ENCODE measurements around the gene SNAP91.

SNAP91 gene

DNA sequence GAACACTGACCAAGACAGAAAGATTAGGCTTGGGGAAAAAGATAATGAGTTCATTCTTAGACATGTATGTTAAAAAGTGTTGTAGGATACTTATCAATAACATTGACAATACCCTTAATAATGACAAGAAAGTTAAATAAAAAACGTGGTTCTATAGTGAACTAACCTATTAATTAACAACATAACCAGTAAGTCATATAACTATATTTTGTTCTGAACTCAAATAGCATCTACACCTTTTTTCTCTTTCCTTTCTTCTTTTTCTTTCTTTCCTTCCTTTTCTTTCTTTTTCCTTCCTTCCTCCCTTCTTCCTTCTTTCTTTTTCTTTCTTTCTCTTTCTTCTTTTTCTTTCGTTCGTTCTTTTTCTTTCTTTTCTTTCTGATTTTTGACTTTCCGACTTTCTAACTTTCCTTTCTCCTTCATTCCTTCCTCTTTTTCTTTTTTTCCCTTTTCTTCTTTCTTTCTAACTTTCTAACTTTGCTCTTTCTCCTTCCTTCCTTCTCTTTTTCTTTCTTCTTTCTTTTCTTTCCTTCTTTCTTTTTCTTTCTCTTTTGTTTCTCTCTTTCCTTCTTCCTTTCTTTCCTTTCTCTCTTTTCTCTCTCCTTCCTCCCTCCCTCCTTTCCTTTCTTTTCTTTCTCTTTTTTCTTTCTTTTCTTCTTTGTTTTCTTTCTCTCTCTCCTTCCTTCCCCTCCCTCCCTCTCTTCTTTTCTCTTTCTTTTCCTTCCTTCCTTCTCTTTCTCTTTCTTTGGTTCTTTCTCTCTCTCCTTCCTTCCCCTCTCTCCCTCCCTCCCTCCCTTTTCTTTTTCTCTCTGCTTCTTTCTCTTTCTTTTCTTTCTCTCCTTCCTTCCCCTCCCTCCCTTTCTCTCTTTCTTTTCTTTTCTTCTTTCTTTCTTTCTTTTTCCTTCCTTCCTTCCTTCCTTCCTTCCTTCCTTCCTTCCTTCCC is 172.0 kb downstream of the SNAP91 start:
- DNase-seq: no peak

DNA sequence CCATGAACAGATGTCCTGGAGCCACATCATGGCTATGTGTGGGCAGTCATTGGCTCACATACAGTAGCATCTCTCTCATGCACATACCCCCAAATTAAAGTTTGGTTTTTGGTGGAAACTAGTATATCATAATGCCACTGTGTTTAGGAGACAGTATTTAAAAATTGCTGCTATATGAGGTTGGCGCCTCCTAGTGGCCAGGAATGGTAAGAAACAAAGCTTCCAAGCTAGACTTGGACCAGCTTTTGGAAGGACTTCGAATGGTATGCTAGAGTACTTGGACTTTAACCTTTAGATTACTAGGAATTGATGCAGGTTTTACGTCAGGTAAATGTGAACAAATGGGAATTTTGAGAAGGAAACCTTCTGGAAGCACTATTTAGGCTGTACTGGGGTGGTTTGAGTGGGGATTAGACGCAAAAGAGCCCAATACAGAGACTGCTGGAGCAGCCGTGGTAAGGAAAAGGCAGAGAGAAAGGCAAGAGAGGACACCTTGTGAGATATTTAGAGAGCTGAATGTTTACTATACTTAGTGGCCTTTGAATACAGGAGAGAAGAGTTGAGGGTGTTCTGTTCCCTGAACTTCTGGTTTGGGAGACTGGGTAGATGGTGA is 172.8 kb downstream of the SNAP91 start:
- DNase-seq: peak; percentile 55

DNA sequence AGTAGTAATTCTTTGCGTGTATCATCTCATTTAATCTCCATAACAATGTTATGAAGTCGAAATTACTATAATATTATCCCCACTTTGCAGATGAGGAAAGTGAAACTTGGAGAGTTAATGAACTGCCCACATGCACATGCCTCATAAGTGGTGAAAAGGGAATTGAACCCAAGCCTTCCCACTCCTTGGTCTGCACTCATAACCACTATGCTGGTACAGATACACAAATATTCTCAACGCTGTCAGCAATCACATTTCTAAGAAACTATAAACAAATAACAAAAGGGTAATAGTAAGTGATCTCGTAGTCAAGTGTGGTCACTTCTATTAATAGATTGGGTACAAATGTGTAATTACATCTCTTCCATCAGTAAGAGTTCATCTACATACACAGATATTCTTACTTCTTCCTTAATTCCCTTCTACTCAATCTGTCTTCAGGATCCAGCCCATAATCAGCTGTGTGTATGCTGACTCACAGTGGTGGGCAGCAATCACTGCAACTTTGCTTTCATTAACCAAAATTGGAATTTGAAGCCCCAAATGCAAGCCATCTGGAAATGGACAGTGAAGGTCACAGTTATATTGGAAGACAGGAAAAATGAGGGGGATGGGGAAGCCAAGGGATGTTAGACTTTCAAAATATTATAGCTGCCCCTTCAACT is 190.0 kb downstream of the SNAP91 start:
- DNase-seq: peak; percentile 15

DNA sequence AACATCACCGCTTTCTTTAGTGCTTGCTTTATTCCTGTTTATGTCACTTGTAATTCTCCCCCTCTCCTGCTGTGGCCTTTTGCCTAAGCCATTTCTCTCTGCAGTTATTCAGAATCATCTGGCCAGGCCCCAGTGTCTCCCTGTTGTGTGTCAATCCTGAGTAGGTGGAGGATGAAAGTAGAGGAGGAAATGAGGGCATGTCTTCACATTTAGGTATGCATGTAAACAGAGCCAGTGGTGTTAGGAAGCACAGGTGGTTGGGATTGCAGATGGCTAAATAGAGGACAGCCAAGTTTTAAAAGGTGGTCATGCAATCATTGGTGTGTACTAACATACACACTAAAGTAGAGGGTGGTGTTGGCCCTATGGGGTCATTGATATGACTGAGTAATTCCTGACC is 191.4 kb downstream of the SNAP91 start:
- peak; percentile 11 for DNase-seq

DNA sequence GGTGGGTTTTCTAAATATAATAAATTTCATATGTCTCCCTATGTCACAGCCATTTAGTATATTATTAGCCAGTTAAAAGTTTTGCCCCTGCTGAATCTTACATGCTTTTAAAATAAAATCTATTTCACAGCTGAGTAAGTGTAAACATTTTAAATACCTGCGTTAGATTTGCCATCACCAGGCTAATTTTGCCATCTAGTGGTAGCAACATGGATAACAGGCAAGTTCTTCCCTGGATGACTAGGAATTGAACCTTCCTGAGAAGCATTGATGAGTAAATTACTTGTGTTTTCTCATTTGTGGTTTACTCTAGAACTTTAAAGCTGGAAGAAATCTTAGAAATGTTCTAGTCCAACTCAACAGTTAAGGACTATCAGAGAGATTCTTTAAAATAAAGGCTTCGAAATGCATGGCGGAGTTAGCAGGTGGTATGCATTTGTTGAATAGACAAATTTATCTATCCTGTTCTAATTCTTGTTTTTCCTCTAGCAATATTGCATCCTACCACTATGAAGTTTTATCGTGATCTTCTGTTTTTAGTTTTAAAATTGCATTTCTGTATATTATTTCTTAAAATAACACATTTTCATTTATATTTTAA is 193.9 kb downstream of the SNAP91 start:
- DNase-seq: peak; percentile 67

DNA sequence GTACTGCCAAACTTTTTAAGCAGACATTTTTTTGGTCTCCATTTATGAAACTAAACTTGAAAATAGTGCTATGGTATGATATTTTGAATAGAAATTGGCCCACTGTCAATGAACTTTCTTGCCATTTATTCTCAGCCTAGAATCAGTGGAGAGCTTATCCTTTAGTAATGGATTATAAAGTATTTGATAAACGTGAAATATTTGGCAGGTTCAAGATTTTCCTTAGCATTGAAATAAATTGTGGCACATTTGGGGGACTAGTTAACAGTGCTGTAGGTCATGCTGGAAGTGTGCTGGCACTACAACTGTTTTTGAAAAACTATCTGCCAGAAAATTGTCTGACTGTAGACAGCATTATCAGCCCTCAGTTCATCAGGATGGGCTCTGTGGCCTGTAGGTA is 194.4 kb downstream of the SNAP91 start:
- DNase-seq: no peak

DNA sequence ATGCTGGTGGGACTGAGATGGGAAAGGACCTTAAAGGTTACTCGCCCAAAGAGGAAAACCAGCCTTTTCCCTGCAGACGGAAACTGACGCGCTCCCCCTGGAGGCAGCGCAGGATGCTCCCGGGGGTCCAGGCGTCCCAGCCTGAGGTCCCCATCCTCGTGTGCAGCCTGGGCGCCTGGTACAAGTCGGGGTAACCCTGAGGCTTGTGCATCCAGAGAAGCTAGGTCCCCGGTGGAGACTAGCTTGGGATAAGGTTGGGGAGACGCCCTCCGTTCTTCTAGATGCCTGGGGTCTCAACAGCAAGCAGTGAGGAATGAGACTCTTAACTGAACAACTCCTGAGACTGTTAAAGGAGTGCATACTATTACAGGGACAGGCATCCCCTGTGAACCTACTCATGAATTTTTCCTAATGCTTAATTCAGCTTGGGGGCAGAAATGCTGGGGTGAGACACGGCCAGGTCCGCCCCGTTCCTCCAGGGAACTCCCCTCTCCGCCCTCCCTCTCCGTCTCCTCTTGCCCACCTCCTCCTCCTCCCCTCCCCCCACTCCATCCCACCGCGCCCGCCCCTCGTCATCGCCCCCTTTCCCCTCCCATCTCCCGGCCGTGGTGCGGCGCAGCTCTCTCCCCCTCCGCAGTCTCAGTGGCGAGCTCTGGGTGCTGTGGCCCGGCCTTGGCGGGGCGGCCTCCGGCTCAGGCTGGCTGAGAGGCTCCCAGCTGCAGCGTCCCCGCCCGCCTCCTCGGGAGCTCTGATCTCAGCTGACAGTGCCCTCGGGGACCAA is 196.8 kb downstream of the SNAP91 start, which contains the start of gene PRSS35:
Gene PRSS35 (plus strand): TSS at position 634 of the 781 bp plus-strand sequence. CDS start 10,908 bp downstream, outside the sequence.
- DNase-seq: peak; percentile 66

DNA sequence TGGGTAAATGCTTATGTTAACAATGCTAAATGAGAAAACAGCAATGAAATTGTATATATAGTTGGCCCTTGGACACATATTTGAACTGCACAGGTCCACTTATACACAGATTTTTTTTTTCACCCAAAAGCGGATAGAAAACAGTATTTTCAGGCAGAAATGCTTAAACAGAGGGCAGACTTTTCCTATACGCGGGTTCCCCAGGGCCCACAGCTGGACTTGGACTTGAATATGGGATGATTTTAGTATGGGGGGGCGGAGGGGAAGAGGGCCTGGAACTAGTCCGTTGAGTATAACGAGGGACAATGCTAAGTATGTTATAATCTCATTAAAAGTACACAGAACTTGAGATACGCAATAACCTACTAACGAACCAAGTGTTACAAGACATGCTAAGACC is 197.6 kb downstream of the SNAP91 start:
- no peak for DNase-seq

DNA sequence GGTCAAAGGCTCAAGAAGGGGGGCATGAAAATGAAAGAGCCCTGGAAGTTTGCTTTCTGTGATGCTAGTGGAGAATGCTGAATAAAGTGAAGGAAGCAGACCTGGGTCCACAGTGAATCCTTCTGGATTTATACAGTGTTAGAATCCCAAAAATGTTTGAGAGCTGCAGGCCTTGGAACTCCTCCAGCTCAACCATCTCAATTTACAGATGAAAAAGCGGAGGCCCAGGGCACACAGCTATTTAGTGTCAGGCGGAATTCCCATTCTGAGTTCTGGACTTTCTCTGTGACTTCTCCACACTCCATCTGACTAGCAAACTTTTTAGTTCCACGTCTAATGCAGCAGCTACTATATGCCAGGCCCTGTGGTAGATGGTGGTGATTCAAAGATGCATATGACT is 198.1 kb downstream of the SNAP91 start:
- no peak for DNase-seq

DNA sequence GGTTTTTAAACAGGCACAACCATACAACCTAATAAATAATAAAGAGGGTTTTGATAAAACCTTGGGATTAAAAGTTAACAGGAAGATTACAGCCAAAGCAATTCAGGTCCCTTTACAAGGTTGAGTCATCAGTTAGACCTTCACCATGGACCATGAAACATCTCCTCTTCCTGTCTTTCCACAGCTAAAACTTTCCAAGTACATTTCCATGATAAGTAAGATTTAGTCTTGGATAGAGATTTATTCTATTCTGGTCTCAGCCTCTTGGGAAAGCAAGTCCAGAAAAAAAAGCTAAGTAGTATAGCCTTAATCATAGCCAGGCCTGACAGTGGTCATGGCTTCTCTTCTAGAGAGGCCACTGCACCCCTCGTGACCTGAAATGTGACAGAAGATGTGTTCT is 199.5 kb downstream of the SNAP91 start:
- DNase-seq: no peak

DNA sequence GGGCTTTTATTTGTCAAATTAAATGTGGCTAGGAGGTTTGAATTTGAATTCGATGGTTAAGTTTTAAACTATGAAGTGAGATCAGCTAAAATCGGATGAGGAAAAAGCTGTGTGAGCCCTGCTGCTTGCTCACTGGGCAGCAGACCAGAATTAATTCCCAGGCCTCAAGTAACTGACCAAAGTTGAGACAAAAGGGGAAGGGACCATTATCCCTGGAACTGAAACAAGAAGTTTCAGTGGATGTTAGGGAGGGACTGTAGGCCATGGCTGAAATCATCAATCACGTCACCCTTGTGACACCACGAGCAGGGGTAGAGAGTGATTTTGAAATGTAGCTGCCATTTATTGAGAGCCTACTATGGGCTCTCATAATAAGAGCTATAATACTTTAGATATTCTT is 203.5 kb downstream of the SNAP91 start:
- DNase-seq: no peak
